A673 (cell line): Measurements from ENCODE around the gene SCAF1.

Experiments
- EZH2 ChIP-seq: fragments of 200-600 bp; sonication (generic); IDR thresholded peaks from 2 replicates; pipeline ENCODE4 v1.6.1; 2017; ENCODE audit warnings: borderline replicate concordance, low read depth, mild to moderate bottlenecking, mixed read lengths, antibody characterized with exemption, low read length; ENCODE audit not compliant: poor library complexity, severe bottlenecking
- TF ChIP-seq, protein P1 (sequence below): fragments of 300-800, 200-600 bp; sonication (generic); conservative IDR thresholded peaks from 2 replicates; pipeline ENCODE4 v1.5.1; 2017; ENCODE audit warnings: low read depth, mild to moderate bottlenecking, antibody characterized with exemption, low read length, moderate library complexity, mixed read lengths

DNA sequence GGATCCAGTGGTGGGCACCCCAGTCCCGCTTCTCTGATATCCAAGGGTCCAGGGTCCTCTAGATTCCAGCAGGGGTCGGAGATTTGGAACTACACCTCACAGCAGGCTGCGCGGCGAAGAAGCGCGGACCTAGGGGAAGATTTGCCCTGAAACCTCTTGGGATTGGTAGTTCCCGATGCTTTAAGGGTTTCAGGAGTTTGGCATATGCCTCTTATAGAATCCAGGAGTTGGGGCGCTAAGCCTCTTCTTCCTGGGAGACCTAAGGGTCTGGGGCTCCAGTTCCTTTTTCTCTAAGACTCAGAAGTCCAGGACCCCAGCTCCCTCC lies 24.1 kb downstream of the SCAF1 start:
- TF ChIP-seq, protein P1, sequence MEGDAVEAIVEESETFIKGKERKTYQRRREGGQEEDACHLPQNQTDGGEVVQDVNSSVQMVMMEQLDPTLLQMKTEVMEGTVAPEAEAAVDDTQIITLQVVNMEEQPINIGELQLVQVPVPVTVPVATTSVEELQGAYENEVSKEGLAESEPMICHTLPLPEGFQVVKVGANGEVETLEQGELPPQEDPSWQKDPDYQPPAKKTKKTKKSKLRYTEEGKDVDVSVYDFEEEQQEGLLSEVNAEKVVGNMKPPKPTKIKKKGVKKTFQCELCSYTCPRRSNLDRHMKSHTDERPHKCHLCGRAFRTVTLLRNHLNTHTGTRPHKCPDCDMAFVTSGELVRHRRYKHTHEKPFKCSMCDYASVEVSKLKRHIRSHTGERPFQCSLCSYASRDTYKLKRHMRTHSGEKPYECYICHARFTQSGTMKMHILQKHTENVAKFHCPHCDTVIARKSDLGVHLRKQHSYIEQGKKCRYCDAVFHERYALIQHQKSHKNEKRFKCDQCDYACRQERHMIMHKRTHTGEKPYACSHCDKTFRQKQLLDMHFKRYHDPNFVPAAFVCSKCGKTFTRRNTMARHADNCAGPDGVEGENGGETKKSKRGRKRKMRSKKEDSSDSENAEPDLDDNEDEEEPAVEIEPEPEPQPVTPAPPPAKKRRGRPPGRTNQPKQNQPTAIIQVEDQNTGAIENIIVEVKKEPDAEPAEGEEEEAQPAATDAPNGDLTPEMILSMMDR, result no peak
- TF ChIP-seq EZH2, result no peak
